ENCODE data around the gene RORC. TPM values are rescaled to one million over a fixed set of nuclear protein-coding genes. Genes with fewer than 3 reads are reported as not detected.
"Not testable (repeated sequence)": the region's sequence is repeated elsewhere in the genome, so short reads cannot be mapped to it uniquely, and the experiment has no call there.

The RORC gene
- total RNA-seq, 1 donor from 2014 or later: not detected

GRCh38 chr1:151773702-151774101 lies 57.9 kb downstream of the RORC start:
- H3K27me3 Mint-ChIP-seq: no peaks in the 10 kb centered on the region
- no peaks in the 10 kb centered on the region for H3K9me3 Mint-ChIP-seq (ENCODE audit: low read depth)
- TF ChIP-seq CTCF (IDR thresholded peaks at IDR 0.05; ENCODE audit: unreplicated experiment): no peak
- peaks cover under 1% of the 10 kb centered on the region for H3K4me1 Mint-ChIP-seq (ENCODE audit: low read depth)
- H3K4me3 Mint-ChIP-seq (ENCODE audit: low read depth): no peak overlapping the region
- peaks cover 20% of the 10 kb centered on the region for H3K36me3 Mint-ChIP-seq (ENCODE audit: insufficient read depth)
- no peak overlapping the region for H3K27ac Mint-ChIP-seq
- no peak for DNase-seq (ENCODE audit: low spot score, unreplicated experiment)

- H3K4me1 Mint-ChIP-seq (ENCODE audit: low read depth): peaks cover 12% of the 10 kb centered on the region
- H3K36me3 Mint-ChIP-seq (ENCODE audit: insufficient read depth); H3K4me3 Mint-ChIP-seq (ENCODE audit: low read depth); H3K9me3 Mint-ChIP-seq (ENCODE audit: low read depth); H3K27me3 Mint-ChIP-seq; DNase-seq (ENCODE audit: low spot score, unreplicated experiment); H3K27ac Mint-ChIP-seq: not testable (repeated sequence)
Measured at GRCh38 chr1:151769270-151769669, 62.3 kb downstream of the RORC start.

GRCh38 chr1:151768351-151769066 lies 63.1 kb downstream of the RORC start:
- Mint-ChIP-seq H3K4me3 (ENCODE audit: low read depth) (peak overlapping the region; percentile 27), H3K27ac (peak overlapping the region; percentile 94), H3K4me1 (ENCODE audit: low read depth) (peaks cover 18% of the 10 kb centered on the region)
- not testable (repeated sequence) for H3K27me3 Mint-ChIP-seq; DNase-seq (ENCODE audit: low spot score, unreplicated experiment); H3K36me3 Mint-ChIP-seq (ENCODE audit: insufficient read depth); H3K9me3 Mint-ChIP-seq (ENCODE audit: low read depth)

GRCh38 chr1:151763990-151764389 lies 67.6 kb downstream of the RORC start:
- Mint-ChIP-seq H3K4me1 (ENCODE audit: low read depth) (peaks cover 20% of the 10 kb centered on the region), H3K27ac (peak overlapping the region; percentile 95), H3K9me3 (ENCODE audit: low read depth) (no peaks in the 10 kb centered on the region), H3K27me3 (no peaks in the 10 kb centered on the region), H3K36me3 (ENCODE audit: insufficient read depth) (peaks cover 13% of the 10 kb centered on the region), H3K4me3 (ENCODE audit: low read depth) (peak overlapping the region; percentile 91)
- no peak for DNase-seq (ENCODE audit: low spot score, unreplicated experiment)
- TF ChIP-seq CTCF (IDR thresholded peaks at IDR 0.05; ENCODE audit: unreplicated experiment): no peak

GRCh38 chr1:151762941-151763921 lies 68.4 kb downstream of the RORC start, which contains the start of gene MRPL9:
MRPL9 (minus strand) TSS chr1:151763496; CDS start chr1:151763479, 17 bp downstream.
- TF ChIP-seq CTCF (IDR thresholded peaks at IDR 0.05; ENCODE audit: unreplicated experiment): no peak
- Mint-ChIP-seq H3K9me3 (ENCODE audit: low read depth) (no peaks in the 10 kb centered on the region), H3K27ac (peak within 1 kb of the TSS; percentile 95), H3K27me3 (no peaks in the 10 kb centered on the region), H3K36me3 (ENCODE audit: insufficient read depth) (peaks cover 13% of the 10 kb centered on the region), H3K4me3 (ENCODE audit: low read depth) (peak within 1 kb of the TSS; percentile 91), H3K4me1 (ENCODE audit: low read depth) (peaks cover 15% of the 10 kb centered on the region)
- peak; percentile 71 for DNase-seq (ENCODE audit: low spot score, unreplicated experiment)
